Liver (tissue), 3 donors: ENCODE data around the gene CDC20.

ENCODE experiments used
- HNF4A ChIP-seq, 2 donors: conservative IDR thresholded peaks; 2 replicates each; pipeline ENCODE4 v1.6.1; 2016; ENCODE audit warnings: antibody characterized with exemption in 2 of 2, mild to moderate bottlenecking in 2 of 2
- JUND ChIP-seq, 2 donors: IDR thresholded peaks; 2 replicates each; pipeline ENCODE4 v1.6.1; 2016; ENCODE audit warnings: antibody characterized with exemption in 2 of 2
- RAD21 ChIP-seq, 2 donors: IDR thresholded peaks; 2 replicates each; pipeline ENCODE4 v1.6.1; 2016; ENCODE audit warnings: antibody characterized with exemption in 2 of 2, mild to moderate bottlenecking in 2 of 2
- RXRA ChIP-seq, 2 donors: IDR thresholded peaks; 2 replicates each; pipeline ENCODE4 v1.6.1; 2017 to 2018; ENCODE audit warnings: antibody characterized with exemption in 2 of 2, mild to moderate bottlenecking in 1 of 2
- TAF1 ChIP-seq: conservative IDR thresholded peaks from 2 replicates; pipeline ENCODE4 v1.6.1; 2016; ENCODE audit warnings: antibody characterized with exemption, mild to moderate bottlenecking
- YY1 ChIP-seq: IDR thresholded peaks from 2 replicates; pipeline ENCODE4 v1.6.1; 2016; ENCODE audit warnings: antibody characterized with exemption, mild to moderate bottlenecking
- TF ChIP-seq, protein P1 (sequence below): fragments of 150-350 bp; IDR thresholded peaks from 2 replicates; pipeline ENCODE4 v1.5.1; 2017; ENCODE audit warnings: improper control_type of control experiment, low read depth, low read length; ENCODE audit not compliant: missing input control
- TF ChIP-seq, protein P2 (sequence below): IDR thresholded peaks from 2 replicates; pipeline ENCODE4 v1.6.1; 2016; ENCODE audit warnings: antibody characterized with exemption
- TF ChIP-seq, protein P3 (sequence below): IDR thresholded peaks from 2 replicates; pipeline ENCODE4 v1.6.1; 2016; ENCODE audit warnings: antibody characterized with exemption
- TF ChIP-seq, protein P4 (sequence below): IDR thresholded peaks from 2 replicates; pipeline ENCODE4 v1.6.1; 2016; ENCODE audit warnings: antibody characterized with exemption, mild to moderate bottlenecking
- donor health status: healthy.
- donor health status: healthy.

DNA sequence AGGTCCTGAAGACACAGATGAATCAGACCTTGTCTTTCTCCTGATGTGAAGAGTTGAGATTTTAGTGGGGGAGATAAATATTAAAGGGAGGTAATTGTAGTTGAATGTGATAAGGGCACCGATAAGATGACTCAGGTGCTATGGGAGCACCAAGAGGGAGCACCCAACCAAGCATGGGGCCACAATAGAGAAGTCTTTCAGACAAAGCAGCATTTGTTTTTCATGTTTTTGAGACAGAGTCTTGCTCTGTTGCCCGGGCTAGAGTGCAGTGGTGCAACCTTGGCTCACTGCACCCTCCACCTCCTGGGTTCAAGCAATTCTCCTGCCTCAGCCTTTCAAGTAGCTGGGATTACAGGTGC, 47.1 kb downstream of the CDC20 start:
- TF ChIP-seq, protein P1, sequence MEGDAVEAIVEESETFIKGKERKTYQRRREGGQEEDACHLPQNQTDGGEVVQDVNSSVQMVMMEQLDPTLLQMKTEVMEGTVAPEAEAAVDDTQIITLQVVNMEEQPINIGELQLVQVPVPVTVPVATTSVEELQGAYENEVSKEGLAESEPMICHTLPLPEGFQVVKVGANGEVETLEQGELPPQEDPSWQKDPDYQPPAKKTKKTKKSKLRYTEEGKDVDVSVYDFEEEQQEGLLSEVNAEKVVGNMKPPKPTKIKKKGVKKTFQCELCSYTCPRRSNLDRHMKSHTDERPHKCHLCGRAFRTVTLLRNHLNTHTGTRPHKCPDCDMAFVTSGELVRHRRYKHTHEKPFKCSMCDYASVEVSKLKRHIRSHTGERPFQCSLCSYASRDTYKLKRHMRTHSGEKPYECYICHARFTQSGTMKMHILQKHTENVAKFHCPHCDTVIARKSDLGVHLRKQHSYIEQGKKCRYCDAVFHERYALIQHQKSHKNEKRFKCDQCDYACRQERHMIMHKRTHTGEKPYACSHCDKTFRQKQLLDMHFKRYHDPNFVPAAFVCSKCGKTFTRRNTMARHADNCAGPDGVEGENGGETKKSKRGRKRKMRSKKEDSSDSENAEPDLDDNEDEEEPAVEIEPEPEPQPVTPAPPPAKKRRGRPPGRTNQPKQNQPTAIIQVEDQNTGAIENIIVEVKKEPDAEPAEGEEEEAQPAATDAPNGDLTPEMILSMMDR, result no peak
- TF ChIP-seq RAD21 (IDR thresholded peaks at IDR 0.05) (no peak), HNF4A (conservative IDR thresholded peaks at IDR 0.05) (no peak), TAF1 (no peak), RXRA (IDR thresholded peaks at IDR 0.05) (no peak), YY1 (no peak), JUND (IDR thresholded peaks at IDR 0.05) (no peak)
- TF ChIP-seq, protein P2, sequence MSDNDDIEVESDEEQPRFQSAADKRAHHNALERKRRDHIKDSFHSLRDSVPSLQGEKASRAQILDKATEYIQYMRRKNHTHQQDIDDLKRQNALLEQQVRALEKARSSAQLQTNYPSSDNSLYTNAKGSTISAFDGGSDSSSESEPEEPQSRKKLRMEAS, result no peak
- TF ChIP-seq, protein P3, sequence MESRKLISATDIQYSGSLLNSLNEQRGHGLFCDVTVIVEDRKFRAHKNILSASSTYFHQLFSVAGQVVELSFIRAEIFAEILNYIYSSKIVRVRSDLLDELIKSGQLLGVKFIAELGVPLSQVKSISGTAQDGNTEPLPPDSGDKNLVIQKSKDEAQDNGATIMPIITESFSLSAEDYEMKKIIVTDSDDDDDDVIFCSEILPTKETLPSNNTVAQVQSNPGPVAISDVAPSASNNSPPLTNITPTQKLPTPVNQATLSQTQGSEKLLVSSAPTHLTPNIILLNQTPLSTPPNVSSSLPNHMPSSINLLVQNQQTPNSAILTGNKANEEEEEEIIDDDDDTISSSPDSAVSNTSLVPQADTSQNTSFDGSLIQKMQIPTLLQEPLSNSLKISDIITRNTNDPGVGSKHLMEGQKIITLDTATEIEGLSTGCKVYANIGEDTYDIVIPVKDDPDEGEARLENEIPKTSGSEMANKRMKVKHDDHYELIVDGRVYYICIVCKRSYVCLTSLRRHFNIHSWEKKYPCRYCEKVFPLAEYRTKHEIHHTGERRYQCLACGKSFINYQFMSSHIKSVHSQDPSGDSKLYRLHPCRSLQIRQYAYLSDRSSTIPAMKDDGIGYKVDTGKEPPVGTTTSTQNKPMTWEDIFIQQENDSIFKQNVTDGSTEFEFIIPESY, result no peak
- TF ChIP-seq, protein P4, sequence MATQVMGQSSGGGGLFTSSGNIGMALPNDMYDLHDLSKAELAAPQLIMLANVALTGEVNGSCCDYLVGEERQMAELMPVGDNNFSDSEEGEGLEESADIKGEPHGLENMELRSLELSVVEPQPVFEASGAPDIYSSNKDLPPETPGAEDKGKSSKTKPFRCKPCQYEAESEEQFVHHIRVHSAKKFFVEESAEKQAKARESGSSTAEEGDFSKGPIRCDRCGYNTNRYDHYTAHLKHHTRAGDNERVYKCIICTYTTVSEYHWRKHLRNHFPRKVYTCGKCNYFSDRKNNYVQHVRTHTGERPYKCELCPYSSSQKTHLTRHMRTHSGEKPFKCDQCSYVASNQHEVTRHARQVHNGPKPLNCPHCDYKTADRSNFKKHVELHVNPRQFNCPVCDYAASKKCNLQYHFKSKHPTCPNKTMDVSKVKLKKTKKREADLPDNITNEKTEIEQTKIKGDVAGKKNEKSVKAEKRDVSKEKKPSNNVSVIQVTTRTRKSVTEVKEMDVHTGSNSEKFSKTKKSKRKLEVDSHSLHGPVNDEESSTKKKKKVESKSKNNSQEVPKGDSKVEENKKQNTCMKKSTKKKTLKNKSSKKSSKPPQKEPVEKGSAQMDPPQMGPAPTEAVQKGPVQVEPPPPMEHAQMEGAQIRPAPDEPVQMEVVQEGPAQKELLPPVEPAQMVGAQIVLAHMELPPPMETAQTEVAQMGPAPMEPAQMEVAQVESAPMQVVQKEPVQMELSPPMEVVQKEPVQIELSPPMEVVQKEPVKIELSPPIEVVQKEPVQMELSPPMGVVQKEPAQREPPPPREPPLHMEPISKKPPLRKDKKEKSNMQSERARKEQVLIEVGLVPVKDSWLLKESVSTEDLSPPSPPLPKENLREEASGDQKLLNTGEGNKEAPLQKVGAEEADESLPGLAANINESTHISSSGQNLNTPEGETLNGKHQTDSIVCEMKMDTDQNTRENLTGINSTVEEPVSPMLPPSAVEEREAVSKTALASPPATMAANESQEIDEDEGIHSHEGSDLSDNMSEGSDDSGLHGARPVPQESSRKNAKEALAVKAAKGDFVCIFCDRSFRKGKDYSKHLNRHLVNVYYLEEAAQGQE, result no peak
